Fibroblast of the aortic adventitia (primary cell): Measurements from ENCODE around the gene AMMECR1. TPM values are rescaled to one million over a fixed set of nuclear protein-coding genes. Genes with fewer than 3 reads are reported as not detected.

Experiments
- DNase-seq: peaks from one replicate; pipeline ENCODE4 v3.0.0-alpha.2; 2010; ENCODE audit warnings: low read depth
- H3K4me3 ChIP-seq: 2 replicates; pipeline ENCODE4 v1.5.1; 2011; ENCODE audit warnings: low read depth, mild to moderate bottlenecking, control low read depth, low read length, moderate library complexity
- CTCF ChIP-seq: IDR thresholded peaks from 2 replicates; pipeline ENCODE4 v1.5.1; 2011; ENCODE audit warnings: mild to moderate bottlenecking, low read length, control low read depth, inconsistent platforms; ENCODE audit not compliant: insufficient read depth
- total RNA-seq: library from RNA; depleted of rRNA; stranded (reverse); fragments of >200 nt; gene quantifications from 2 replicates; pipeline ENCODE4 v1.2.3, GENCODE V29; 2012; ENCODE audit warnings: low replicate concordance

Gene AMMECR1
- total RNA-seq, 1 donor = 24.8 TPM

DNA sequence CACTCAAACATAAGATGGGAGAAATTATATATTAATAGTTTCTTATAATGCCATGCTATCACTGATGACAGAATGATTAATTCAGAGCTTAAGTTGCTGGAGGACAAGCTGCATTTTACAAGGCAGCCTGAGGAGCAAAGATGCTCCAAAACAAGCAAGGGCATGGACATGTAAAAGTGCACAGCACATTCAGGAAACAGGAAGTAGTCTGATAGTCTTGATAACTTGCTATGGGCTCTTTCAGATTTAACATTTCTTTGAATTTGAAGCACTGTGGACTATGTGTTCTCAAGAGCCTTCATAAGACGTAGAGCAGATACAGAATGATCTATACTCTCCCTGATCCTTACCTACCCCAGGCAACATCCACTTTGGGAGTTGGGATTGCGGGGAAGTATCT is 50.0 kb downstream of the AMMECR1 start:
- H3K4me3 ChIP-seq = no peak overlapping the region
- TF ChIP-seq CTCF = no peak
- no peak for DNase-seq

GRCh38 chrX:110265661-110266060 is 52.2 kb downstream of the AMMECR1 start:
- no peak for TF ChIP-seq CTCF
- H3K4me3 ChIP-seq = no peak overlapping the region
- DNase-seq = no peak

DNA sequence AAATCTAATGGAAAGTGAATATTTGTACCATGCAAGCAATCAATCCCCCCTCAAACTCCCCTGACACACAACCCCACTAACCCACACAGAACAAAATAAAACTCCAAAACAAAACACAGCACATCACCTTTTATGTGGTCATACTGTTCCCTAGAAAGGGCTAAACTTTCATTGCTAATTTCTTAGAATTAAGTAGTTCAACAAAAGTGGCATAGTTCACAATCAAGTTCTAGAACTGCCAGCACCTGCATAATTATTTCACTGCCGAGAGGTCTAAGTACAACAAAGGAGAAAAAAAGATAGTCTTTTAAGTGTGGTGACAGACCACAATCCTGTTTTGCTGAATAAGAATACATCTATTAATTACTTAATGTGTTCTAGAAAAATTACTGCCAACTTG is 58.8 kb downstream of the AMMECR1 start:
- H3K4me3 ChIP-seq = no peak overlapping the region
- no peak for DNase-seq
- TF ChIP-seq CTCF = no peak

- H3K4me3 ChIP-seq = no peak overlapping the region
- peak; percentile 55 for DNase-seq
- TF ChIP-seq CTCF = no peak
Measured at GRCh38 chrX:110258552-110258951, 59.3 kb downstream of the AMMECR1 start.

- DNase-seq = no peak
- no peak overlapping the region for H3K4me3 ChIP-seq
- TF ChIP-seq CTCF = no peak
Measured at GRCh38 chrX:110257889-110258288, 60.0 kb downstream of the AMMECR1 start.

DNA sequence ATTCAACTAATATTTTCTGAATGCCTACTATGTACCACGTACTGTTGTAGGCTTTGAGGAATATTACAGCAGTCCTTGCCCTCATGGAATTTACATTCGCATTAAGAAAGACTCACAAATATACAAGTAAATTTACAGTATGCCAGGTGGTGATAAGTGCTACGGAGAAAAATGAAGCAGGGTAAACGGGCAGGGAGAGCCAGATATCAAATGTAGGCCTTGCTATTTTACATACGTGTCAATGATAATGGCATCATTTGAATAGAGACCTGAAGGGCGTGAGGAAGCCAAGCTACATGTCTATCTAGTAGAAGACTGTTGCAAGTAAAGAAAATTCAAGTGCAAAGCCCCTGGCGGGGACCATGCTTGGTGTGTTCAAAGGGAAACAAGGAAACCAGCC is 65.2 kb downstream of the AMMECR1 start:
- H3K4me3 ChIP-seq = no peak overlapping the region
- no peak for TF ChIP-seq CTCF
- no peak for DNase-seq

GRCh38 chrX:110251961-110252360 is 65.9 kb downstream of the AMMECR1 start:
- no peak for DNase-seq
- no peak for TF ChIP-seq CTCF
- H3K4me3 ChIP-seq = no peak overlapping the region
